AG04450 (cell line): ENCODE measurements around the gene COA3. TPM values are rescaled to one million over a fixed set of nuclear protein-coding genes. Genes with fewer than 3 reads are reported as not detected.
A peak's percentile ranks its signal among the peaks of the same experiment; 100 is the strongest.

ENCODE experiments used
- CTCF ChIA-PET: fragments of 300-600, 350-600 bp; formaldehyde crosslinking; extraction: SDS; loops from one replicate; lab custom pipeline; 2022; ENCODE audit warnings: antibody characterized with exemption, inconsistent platforms; lab: Charles Lee
- POLR2A ChIA-PET: fragments of 350-600 bp; formaldehyde crosslinking; extraction: SDS; loops from one replicate; lab custom pipeline; 2021; ENCODE audit warnings: antibody characterized with exemption, inconsistent platforms; lab: Yijun Ruan, JAX
- DNase-seq: peaks from one replicate; pipeline ENCODE4 v3.0.0-alpha.2; 2011; ENCODE audit warnings: low read depth, low spot score
- H3K27ac ChIP-seq: one replicate; pipeline ENCODE4 v1.5.1; 2012; ENCODE audit warnings: low read depth, low read length, control low read depth
- H3K27me3 ChIP-seq: one replicate; pipeline ENCODE4 v1.6.0; 2012; ENCODE audit warnings: low read length; ENCODE audit not compliant: control insufficient read depth, insufficient read depth
- H3K4me3 ChIP-seq: 2 replicates; pipeline ENCODE4 v1.5.1; 2011; ENCODE audit warnings: mild to moderate bottlenecking, low read depth, low read length, control low read depth
- H3K9me3 ChIP-seq: 2 replicates; pipeline ENCODE4 v1.5.1; 2012; ENCODE audit warnings: low read length; ENCODE audit not compliant: control insufficient read depth, insufficient read depth
- polyA plus RNA-seq: library from polyadenylated mRNA; depleted of rRNA; stranded (reverse); fragments of >200 nt; gene quantifications from 2 replicates; pipeline ENCODE4 v1.2.3, GENCODE V29; 2011
- TF ChIP-seq, protein P1 (sequence below): IDR thresholded peaks from 2 replicates; pipeline ENCODE4 v1.5.1; 2011; ENCODE audit warnings: low read depth, low read length, control low read depth, inconsistent platforms

COA3 gene
- polyA plus RNA-seq, 1 experiment = 86.7 TPM

DNA sequence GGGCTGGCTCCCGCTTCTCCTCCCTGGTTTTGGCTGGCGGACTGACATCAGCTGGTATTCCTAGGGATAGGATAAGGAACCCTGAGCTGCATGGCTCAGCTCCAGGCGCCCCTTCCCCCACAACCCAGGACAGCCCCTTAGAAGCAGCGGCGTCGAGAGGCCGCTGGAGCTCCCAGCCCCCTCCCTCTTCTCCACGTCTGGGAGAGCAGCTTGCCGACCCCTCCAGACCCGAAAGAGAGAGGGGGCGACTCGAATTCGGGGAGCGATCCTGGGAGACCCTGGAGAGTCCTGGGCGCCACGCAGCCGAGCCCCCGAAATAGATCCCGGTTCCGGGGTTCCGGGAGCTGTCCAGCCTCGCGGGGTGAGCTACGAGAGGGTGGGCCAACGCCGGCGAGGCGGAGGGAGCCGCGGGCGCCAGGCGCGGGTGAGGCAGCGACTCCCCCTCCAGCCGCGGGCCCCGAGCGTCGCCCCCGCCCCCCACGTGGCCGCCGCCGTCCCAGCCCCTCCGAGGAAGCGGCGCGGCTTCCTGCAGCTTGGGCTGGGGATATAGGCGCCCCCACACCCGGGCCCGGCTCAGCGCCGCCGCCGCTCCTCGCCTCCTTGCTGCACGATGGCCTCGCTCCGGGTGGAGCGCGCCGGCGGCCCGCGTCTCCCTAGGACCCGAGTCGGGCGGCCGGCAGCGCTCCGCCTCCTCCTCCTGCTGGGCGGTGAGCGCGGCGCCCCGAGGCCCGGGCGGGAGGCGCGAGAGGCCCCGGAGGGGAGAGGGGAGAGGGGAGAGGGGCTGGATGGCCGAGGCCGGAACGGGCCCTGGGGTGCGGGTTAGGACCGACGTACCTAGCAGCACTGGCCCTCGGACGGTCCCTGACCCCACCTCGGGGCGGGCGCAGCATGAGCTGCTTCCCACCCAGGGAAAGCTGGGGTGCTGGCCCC lies 37.6 kb downstream of the COA3 start, which contains the start of gene RAMP2:
Gene RAMP2, plus strand, starts transcription at position 576 of the 930 bp plus-strand sequence. Its CDS starts 35 bp downstream, at position 611.
- POLR2A ChIA-PET = interaction anchor here (0.5 to 1.4 kb wide), 3 partner anchors 12 to 171 kb away, joined by 3 to 7 read pairs (median 3); partner anchors contain the start of genes VPS25 and WNK4
- TF ChIP-seq, protein P1, sequence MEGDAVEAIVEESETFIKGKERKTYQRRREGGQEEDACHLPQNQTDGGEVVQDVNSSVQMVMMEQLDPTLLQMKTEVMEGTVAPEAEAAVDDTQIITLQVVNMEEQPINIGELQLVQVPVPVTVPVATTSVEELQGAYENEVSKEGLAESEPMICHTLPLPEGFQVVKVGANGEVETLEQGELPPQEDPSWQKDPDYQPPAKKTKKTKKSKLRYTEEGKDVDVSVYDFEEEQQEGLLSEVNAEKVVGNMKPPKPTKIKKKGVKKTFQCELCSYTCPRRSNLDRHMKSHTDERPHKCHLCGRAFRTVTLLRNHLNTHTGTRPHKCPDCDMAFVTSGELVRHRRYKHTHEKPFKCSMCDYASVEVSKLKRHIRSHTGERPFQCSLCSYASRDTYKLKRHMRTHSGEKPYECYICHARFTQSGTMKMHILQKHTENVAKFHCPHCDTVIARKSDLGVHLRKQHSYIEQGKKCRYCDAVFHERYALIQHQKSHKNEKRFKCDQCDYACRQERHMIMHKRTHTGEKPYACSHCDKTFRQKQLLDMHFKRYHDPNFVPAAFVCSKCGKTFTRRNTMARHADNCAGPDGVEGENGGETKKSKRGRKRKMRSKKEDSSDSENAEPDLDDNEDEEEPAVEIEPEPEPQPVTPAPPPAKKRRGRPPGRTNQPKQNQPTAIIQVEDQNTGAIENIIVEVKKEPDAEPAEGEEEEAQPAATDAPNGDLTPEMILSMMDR = no peak

DNA sequence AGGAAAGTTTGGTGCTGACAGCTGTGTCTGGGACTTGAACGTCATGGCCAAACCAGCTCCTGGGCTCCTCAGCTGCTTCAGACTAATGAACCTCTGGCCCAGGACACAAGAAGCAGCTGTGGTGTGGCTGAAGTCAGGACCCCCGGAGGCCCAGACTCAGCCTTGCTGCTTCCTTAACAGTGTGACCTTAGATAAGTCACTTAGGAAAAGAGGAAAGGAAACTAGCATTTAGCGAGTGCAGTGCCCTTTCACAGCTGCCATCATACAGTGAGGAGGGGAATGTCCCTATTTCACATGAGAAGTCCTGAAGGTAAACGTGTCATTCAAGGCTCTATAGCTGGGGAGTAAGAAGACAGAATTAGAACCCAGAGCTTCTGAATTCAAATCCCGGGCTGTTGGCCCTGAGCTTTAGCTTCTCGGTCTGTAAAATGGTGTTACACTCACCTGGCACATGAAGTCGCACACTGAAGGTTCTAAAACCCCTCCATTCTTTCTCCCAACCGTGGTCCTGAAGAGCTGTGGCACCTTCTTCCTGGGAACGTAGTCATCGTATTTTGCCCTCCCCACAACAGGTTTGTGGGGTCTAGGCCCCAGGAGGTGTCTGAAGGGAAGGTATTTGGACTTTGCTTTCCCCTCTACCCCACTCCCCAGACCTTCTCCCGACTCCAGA lies 38.4 kb downstream of the COA3 start:
- DNase-seq = no peak
- H3K4me3 ChIP-seq = no peak overlapping the region
- H3K27me3 ChIP-seq = peaks cover 37% of the 10 kb centered on the region
- H3K9me3 ChIP-seq = no peaks in the 10 kb centered on the region; the same call in 1 of the 2 replicates
- ChIA-PET POLR2A (interaction anchor here (1.2 kb wide), 1 partner anchor 13 kb away, joined by 7 read pairs; the partner anchor contains the start of gene VPS25), CTCF (interaction anchor here (0.5 to 0.7 kb wide), 3 partner anchors 24 to 179 kb away, joined by 3 to 6 read pairs (median 4); no protein-coding TSS in a partner anchor)
- TF ChIP-seq, protein P1 = no peak
- H3K27ac ChIP-seq = no peak overlapping the region

More for the DNA sequence above, 37.6 kb downstream of the COA3 start, which contains the start of gene RAMP2:
- Histone ChIP-seq H3K27ac (no peak within 1 kb of the TSS), H3K4me3 (peak within 1 kb of the TSS; percentile 49), H3K27me3 (peaks cover 34% of the 10 kb centered on the region), H3K9me3 (no peaks in the 10 kb centered on the region; the same call in 1 of the 2 replicates)
- no peak for DNase-seq
- CTCF ChIA-PET = interaction anchor here (0.5 to 1.1 kb wide), 5 partner anchors 9 to 178 kb away, joined by 3 to 6 read pairs (median 4); partner anchors contain the start of gene VPS25

DNA sequence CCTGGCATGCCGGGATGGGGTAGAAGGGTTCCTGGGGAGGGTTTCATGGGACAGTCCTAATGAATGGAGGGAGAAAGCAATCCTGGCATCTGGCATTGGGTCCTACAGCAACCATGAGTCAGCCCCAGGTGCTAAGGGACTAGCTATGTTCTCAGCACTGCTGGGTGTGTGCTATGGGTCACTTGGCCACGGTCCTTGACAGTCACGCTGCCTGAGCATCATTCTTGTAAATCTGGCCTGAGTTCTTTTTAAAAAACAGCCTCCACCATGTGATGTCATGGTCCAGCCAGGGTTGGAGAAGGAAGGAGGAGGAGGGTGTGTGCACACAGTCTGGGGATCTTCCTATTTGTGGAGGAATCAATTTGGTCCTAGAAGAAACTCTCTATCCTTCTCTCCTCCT lies 43.7 kb downstream of the COA3 start:
- TF ChIP-seq, protein P1 = no peak

DNA sequence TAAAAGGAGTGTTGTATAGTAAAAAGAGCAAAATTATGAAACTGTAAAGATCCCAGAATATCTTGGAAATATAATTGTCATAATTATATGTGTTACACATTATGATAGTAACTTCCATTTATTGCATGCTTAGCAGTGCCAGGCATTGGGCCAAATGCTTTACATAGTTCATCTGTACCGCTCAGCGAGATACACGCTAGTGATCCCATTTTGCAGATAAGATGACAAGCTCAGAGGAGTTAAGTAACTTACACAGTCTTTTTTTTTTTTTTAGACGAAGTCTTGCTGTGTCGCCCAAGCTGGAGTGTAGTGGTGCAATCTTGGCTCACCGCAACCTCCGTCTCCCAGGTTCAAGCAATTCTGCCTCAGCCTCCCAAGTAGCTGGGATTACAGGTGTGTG lies 46.9 kb downstream of the COA3 start:
- no peak overlapping the region for H3K4me3 ChIP-seq
- TF ChIP-seq, protein P1 = no peak
- no peaks in the 10 kb centered on the region for H3K9me3 ChIP-seq
- H3K27ac ChIP-seq = no peak overlapping the region
- no peak for DNase-seq
- ChIA-PET CTCF (interaction anchor here (9.6 kb wide), 1 partner anchor 12 kb away, joined by 64 read pairs; no protein-coding TSS in a partner anchor), POLR2A (interaction anchor here (0.6 kb wide), 1 partner anchor 30 kb away, joined by 4 read pairs; no protein-coding TSS in a partner anchor)
- peaks cover 10% of the 10 kb centered on the region for H3K27me3 ChIP-seq

More for the DNA sequence above, 43.7 kb downstream of the COA3 start:
- no peak overlapping the region for H3K27ac ChIP-seq
- peaks cover 25% of the 10 kb centered on the region for H3K27me3 ChIP-seq
- no peak overlapping the region for H3K4me3 ChIP-seq
- POLR2A ChIA-PET = no interaction called here
- no peak for DNase-seq
- CTCF ChIA-PET = interaction anchor here (9.6 kb wide), 1 partner anchor 8 kb away, joined by 64 read pairs; no protein-coding TSS in a partner anchor
- no peaks in the 10 kb centered on the region for H3K9me3 ChIP-seq
